ENCODE data around the gene CNIH2.

DNA sequence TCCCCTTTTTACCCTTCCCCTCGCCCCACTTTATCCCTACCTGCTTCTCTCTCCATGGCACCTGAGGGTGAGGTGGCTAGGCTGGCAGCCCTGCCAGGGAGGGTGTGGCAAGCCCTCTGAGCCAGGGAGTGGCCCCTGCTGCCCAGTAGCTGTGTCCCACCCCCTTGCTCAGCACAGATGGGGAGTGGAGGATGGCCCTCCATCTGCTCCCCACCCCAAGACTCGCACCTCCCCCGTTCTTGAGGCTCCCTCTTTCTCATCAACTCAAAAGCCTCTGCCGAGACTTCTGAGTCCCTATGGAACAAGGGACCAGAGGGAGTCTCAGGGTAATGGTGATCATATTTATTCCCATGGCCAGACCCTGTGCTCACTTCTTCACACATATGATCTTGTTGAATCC, 15.4 kb downstream of the CNIH2 start:
- no peak for TF ChIP-seq EZH2 (IDR thresholded peaks at IDR 0.05; ENCODE audit: insufficient read depth, low read length)
- TF ChIP-seq, protein P1, sequence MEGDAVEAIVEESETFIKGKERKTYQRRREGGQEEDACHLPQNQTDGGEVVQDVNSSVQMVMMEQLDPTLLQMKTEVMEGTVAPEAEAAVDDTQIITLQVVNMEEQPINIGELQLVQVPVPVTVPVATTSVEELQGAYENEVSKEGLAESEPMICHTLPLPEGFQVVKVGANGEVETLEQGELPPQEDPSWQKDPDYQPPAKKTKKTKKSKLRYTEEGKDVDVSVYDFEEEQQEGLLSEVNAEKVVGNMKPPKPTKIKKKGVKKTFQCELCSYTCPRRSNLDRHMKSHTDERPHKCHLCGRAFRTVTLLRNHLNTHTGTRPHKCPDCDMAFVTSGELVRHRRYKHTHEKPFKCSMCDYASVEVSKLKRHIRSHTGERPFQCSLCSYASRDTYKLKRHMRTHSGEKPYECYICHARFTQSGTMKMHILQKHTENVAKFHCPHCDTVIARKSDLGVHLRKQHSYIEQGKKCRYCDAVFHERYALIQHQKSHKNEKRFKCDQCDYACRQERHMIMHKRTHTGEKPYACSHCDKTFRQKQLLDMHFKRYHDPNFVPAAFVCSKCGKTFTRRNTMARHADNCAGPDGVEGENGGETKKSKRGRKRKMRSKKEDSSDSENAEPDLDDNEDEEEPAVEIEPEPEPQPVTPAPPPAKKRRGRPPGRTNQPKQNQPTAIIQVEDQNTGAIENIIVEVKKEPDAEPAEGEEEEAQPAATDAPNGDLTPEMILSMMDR (IDR thresholded peaks at IDR 0.05; ENCODE audit: insufficient read depth, low read depth, low read length), result no peak
